Inflammatory macrophage treated with lipopolysaccharide for 4 hours (primary cell): ENCODE measurements around the gene SFMBT1.
A peak's percentile ranks its signal among the peaks of the same experiment; 100 is the strongest.
"Not testable (repeated sequence)": the region's sequence is repeated elsewhere in the genome, so short reads cannot be mapped to it uniquely, and the experiment has no call there.

Experiments used
- DNase-seq: peaks from one replicate; pipeline ENCODE4 v3.0.0-alpha.2; 2020

The SFMBT1 gene

GRCh38 chr3:53072653-53073552 is 27.0 kb upstream of the SFMBT1 start:
- peak; percentile 80 for DNase-seq

- no peak for DNase-seq
These were observed 26.1 kb upstream of the SFMBT1 start for GRCh38 chr3:53071882-53072431.

- DNase-seq = no peak
These were observed 23.7 kb upstream of the SFMBT1 start for GRCh38 chr3:53069422-53070068.

- no peak for DNase-seq
These were observed 22.3 kb upstream of the SFMBT1 start for GRCh38 chr3:53068176-53068575.

GRCh38 chr3:53067567-53067966 is 21.7 kb upstream of the SFMBT1 start:
- no peak for DNase-seq

GRCh38 chr3:53065841-53066480 is 20.1 kb upstream of the SFMBT1 start:
- no peak for DNase-seq

- DNase-seq = no peak
These were observed 17.0 kb upstream of the SFMBT1 start for GRCh38 chr3:53062905-53063304.

- DNase-seq = no peak
These were observed 10.6 kb upstream of the SFMBT1 start for GRCh38 chr3:53056442-53056841.

- not testable (repeated sequence) for DNase-seq
These were observed 8.4 kb upstream of the SFMBT1 start for GRCh38 chr3:53054233-53054632.

GRCh38 chr3:53051929-53052328 is 6.1 kb upstream of the SFMBT1 start:
- no peak for DNase-seq

- no peak for DNase-seq
These were observed 4.1 kb upstream of the SFMBT1 start for GRCh38 chr3:53049987-53050386.

- DNase-seq = peak; percentile 66
These were observed 598 bp upstream of the SFMBT1 start for GRCh38 chr3:53046171-53047170.

GRCh38 chr3:53044711-53045517 is 959 bp downstream of the SFMBT1 start:
- DNase-seq = peak; percentile 67

- no peak for DNase-seq
These were observed 1.5 kb downstream of the SFMBT1 start for GRCh38 chr3:53044371-53044710.

- DNase-seq = no peak
These were observed 2.1 kb downstream of the SFMBT1 start for GRCh38 chr3:53043738-53044137.

- no peak for DNase-seq
These were observed 3.2 kb downstream of the SFMBT1 start for GRCh38 chr3:53042651-53043050.

GRCh38 chr3:53040351-53040820 is 5.5 kb downstream of the SFMBT1 start:
- DNase-seq = no peak

- DNase-seq = no peak
These were observed 6.5 kb downstream of the SFMBT1 start for GRCh38 chr3:53039376-53039752.

GRCh38 chr3:53038679-53039375 is 7.0 kb downstream of the SFMBT1 start:
- DNase-seq = no peak

GRCh38 chr3:53035825-53036619 is 9.9 kb downstream of the SFMBT1 start:
- DNase-seq = no peak
